ENCODE results near the gene TST.
A peak's percentile ranks its signal among the peaks of the same experiment; 100 is the strongest.

Gene TST

DNA sequence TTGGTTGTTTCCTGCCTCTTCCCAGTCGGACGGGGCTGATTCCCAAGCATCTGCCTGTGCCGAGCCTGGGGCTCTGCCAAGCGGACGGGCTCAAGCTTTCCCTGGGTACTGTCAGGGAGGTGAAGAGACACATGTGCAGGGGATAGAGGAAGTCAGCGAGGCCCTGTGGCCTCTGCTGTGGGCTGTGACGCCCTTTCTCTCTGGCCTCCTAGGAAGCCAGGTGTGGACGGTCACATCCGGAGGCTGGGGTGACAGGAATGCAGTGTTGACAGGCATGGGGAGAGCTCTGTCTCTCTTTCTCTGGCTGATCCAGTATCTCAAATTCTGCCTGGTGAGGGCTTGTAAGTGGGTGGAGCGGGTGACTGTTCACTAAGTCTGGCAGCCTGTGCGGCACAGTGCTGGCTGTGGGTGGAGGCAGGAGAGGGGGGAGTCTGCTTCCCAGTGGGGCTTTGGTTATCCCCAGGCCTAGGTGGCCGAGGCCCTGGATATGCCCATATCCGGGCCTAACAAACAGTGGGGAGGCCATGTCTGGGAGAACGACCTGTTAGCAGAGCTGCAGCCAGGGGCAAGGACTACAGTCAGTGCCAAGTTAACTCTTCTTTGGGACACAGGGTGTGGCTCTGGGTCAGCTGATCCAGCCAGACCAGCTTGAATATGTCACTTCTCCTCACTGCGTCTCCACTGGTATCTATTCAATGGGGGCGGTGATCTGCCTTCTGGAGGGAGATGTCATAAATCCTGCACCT is 34.2 kb upstream of the TST start:
- no peak for DNase-seq (ENCODE audit: low read depth in 3 of 3)

DNA sequence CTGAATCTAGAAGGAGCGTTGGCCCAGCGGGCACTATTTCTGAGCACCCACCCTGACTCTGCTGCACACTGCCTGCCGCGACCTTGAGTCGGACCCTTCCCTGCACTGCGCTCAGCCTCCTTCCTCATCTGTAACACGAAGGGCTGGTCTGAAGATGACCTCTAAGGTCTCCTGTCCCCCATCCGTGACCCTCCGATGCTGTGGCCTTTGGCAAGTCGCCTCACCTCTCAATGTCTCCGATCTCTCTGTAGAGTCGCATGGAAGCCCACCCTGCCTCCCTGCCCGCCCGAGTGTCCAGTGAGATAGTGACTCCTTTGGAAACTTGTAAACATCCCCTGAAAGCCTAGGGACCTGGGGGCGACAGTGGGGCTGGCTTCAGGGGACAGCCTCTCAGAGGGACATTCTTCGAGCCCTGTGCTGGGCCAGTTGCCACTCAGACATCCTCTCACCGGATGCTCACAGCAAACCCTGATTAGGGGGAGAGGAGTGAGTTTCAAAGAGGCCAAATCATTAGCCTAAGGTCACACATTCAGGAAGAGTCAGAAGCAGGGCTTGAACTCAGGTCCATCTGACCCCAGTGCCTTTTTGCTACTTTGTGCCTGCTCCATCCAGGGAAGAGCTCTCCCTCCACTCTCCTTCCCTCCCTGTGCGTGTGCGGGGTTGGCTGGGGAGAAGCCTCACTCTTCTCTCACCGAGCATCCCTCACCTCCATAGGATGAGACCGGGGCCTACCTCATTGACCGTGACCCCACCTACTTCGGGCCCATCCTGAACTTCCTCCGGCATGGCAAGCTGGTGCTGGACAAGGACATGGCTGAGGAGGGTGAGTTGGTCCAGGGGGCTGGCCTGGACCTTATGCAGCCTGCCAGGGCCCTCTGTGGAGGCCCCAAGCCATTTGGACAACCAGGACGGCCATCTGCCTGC is 33.4 kb upstream of the TST start:
- DNase-seq (ENCODE audit: low read depth in 3 of 3), result no peak

DNA sequence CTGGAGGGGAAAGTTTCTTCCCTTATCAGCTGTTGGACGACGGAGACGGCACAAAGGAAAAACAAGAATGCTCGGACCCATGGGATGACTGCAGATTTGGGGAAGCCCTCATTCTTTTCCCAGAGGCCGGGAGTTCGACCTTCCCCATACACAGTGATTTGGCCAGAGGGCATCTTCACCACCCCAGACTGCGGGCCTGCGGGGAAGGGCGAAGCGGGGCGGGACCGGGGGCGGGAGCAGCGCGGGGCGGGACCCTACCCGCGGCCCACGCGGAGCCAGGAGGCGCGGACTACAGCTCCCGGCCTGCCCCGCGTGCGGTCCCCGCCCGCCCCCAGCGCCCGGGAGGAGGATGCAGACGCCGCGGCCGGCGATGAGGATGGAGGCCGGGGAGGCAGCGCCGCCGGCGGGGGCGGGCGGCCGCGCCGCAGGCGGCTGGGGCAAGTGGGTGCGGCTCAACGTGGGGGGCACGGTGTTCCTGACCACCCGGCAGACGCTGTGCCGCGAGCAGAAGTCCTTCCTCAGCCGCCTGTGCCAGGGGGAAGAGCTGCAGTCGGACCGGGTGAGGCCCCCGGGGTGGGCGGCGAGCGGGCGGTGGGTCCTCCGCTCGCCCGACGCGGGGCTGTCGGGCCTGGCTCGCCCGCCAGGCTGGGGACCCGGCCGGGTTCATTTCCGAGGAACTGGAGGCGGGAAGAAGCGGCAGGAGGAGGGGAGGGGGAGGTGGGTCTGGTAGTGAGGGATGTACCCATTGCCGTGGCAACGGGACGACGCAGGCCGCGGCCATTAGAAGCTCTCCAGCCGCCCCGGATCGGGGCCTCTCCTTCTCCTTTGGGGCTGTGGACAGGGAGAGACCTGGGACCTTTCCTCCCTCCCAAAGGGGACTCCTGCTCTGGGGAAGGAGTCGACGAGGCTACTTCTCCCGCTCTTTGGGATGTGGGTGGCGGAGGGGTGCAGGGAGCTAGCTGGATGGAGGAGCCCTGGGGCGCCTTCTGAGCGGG is 32.4 kb upstream of the TST start, which contains the start of gene KCTD17:
KCTD17 (plus strand) TSS at position 352 of the 995 bp plus-strand sequence; CDS start at position 371, 19 bp downstream.
- peak; percentile 62 to 77 (median 62) for DNase-seq (ENCODE audit: low read depth in 3 of 3)

DNA sequence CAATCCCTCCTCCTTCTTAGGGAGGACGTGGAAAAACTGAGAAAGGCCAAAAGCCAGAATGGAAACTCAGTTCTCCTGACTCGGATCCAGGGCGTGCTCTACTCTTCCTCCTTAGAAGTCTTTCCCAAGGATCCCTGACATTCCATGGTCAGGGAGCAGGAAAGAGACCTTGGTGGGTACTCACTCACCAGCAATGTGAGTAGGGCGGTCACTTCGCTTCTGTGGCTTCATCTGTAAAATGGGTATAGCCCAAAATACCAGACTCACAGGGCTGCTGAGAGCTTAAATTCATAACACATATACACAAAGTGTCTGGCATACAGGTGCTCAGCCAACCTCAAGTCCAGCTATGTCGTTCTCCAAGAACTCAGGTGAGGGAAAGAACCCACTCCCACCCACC is 31.7 kb upstream of the TST start:
- DNase-seq (ENCODE audit: low read depth in 3 of 3), result no peak

DNA sequence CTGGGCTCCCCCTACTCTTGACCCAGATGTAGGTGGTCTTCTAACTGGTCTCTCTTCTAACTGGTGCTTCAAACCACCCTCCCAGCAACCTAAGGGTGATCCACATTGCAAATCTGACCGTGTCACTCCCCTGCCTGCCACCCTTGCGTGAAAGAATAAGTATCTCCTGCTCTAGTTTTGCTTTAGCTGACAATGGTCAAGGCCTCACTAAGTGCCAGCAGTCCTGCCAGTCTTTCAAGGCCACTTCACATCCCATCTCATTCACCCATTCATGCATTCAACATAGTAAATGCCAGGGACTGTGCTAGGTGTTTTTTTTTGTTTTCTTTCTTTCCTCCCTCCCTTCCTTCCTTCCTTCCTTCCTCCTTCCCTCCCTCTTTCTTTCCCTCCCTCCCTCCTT is 30.0 kb upstream of the TST start:
- DNase-seq (ENCODE audit: low read depth in 3 of 3), result no peak

DNA sequence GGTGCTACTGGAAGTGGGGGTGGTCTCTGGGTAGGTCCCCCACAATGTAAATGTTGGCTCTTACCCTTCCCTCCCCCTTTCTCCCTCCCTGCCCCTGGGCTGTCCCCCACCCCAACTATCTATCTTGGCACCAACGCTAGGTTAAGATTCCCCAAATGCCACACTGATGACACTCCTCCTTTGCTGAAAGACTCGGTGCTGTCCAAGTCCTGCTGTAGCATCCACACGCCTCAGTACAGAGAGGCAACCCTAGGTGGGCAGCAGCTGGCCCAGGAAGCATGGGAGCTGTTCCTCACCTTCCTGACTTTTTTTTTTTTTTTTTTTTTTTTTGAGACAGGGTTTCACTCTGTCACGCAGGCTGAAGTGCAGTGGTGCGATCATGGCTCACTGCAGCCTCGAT is 28.9 kb upstream of the TST start:
- no peak for DNase-seq (ENCODE audit: low read depth in 3 of 3)

DNA sequence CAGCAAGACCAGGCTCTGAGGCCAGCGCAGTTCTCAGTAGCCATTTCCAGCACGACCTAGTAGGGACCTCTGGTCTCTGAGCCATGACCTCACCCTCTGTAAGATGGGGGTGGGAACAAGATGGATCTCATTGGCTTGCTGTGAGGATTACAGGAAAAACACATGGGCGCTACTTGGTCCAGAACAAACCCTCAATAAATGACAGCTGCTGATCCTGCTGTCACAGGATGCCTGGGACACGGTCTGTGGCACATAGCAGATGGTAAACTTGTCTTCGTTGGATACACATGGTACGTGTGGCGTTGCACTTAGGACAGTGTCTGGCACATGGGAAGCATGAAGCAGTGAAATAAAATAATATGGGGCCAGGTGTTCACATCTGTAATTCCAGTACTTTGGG is 27.8 kb upstream of the TST start:
- DNase-seq (ENCODE audit: low read depth in 3 of 3), result no peak

DNA sequence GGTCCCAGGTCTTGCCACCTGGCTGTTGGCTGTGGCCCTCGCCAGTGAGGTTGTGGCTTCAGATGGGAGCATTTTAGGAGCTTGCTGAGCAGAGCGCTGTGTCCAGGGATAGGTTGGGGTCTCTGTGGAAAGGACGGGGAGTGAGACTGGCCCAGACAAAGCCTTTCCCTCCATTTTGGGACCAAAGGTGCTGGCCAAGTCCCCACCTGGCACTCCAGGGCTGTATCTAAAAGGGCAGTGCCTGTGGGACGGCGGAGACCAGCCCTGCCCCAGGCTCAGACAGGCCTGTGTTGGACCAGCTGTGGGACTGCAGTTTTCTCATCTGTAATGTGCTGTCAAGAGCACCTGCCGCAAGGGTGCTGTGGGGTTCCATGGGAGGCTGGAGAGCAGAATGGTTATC is 27.3 kb upstream of the TST start:
- DNase-seq (ENCODE audit: low read depth in 3 of 3), result no peak

DNA sequence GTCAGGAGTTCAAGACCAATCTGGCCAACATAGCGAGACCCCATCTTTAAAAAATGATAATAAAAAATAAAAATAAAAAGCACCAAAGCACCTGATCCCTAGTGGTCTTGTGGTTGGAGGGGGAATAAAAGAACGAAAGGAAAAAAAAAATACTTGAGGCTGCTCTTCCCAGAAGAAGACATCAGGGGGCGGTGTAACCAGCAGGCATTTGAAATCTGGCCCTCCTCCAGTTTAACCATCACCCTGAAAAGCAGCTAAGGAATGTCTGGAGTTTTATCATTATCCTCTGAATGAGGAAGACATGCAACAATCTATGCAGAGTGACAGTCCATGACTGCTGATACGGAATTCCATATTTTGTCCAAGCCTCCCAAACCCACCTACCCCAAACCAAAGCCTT is 26.7 kb upstream of the TST start:
- no peak for DNase-seq (ENCODE audit: low read depth in 3 of 3)

DNA sequence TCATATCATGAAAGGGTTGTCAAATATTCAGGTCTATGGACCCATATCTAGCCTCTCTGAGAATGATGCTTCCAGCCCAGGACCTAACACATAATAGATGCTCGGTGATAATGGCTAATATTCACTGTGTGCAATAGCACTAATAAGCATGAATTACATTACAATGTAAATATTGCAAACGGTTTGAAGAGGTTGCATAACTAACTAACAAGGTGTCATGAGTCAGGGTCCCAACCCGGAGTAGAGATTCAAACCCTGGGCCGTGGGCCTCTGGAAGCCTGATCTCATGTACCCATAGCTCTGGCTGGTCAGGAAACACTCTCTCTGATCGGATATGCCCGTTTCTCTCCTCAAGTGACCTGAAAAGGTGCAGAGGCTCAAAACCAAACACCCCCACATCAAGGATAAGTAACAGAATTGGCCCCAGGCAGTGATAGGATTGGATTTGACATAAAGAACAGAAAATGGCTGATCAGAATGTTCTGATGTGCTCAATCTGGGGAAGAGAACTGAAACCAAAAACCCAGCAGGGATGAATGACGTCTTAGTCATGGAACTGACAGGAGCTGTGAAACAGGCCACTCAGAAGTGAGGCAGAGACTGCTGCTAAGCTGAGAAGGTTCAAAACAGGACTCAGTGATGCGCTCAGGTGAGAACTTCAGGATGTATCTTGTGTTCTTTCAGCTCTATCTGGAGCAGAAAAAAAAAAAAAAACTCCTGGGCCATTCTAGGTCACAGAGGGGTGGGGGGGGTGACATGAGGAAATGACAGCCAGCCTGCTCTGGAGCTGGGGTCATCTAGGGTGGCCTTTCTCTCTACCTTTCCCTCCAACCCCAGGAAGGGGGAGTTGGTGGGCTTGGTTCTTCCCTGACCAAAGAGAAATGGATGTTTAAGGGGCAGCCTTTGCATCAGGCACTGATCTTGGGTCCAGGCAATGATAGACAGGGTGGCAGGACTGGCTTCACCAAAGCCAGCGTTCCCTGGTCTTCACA is 25.7 kb upstream of the TST start:
- peak in 1 of 3 donors; percentile 24 for DNase-seq (ENCODE audit: low read depth in 3 of 3)

DNA sequence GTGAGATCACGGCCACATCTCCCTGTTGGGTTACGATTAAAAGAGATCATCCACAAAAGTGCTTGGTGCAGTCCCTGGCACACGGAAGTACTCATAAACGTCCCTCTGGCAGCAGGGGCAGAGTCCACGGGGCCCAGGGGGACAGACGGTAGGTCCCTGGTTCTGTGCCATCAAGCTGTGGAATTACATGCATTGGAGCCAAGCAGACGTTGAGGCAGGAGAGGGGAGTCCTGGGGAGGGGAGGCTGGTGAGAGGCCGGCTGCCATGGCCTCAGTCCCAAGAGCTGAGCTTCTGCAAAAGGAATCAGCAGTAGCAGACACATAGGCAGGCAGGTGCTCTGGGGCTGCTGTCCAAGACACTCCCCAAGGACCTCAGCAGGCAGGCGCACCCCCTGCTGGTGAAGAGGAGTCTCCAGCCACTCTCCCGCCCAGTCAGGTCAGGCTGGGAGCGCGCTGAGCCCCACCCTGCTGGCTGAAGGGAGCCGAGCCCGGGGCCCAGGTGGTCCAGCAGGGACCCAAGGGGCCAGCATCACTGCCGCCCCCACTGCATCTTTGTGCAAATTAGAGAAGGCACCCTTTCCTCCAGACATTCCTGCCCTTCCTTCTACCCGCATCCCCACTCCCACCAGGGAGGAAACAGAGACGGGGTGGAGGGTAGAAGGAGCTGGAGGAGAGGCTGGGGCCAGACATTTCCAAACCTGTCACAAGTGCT is 24.7 kb upstream of the TST start:
- DNase-seq (ENCODE audit: low read depth in 3 of 3), result peak in 2 of 3 donors; percentile 34 to 41

DNA sequence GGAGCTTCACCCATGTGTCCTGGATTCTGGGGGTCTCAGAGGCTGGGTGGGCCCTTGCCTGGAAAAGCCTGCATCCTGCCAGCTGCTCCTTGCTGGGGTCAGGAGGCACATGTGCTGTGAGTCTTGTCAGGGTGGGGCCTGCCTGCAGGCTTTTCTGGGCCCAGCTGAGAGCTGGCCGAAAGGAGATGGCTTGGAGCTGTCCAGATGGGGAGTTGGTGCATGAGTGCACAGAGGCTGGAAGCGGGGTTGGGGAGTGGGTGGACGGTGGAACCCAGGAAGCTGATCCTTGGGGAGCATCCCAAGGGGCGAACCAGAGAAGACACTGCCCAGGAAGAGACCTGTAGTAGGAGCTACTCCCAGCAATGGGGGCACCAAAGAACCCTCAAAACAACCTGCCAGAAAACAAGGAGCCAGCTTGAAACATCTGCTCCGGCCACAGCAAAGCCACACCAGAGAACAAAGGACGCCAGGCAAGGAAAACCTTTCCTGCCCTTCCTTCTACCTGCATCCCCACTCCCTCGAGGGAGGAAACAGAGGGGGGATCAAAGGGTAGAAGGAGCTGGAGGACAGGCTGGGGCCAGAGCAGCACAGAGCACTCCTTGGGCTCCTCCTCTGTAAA is 24.1 kb upstream of the TST start:
- no peak for DNase-seq (ENCODE audit: low read depth in 3 of 3)

DNA sequence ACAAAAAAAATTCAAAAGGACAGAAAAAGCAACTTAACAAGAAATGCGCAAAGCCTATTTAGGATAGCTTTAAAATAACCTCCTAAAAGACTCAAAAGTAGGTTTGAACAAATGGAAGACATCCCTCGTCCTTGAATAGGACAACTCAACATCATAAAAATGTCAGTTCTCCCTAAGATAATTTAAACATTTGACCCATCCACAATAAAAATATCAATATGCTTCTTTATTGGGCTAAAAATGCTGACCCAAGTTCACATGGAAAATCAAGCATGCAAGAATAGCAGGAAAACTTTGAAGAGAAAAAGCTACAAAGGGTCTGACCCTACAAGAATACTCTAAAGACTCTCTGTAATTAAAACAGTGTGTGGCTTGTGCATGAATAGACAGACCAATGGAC is 20.2 kb upstream of the TST start:
- no peak for DNase-seq (ENCODE audit: low read depth in 3 of 3)

DNA sequence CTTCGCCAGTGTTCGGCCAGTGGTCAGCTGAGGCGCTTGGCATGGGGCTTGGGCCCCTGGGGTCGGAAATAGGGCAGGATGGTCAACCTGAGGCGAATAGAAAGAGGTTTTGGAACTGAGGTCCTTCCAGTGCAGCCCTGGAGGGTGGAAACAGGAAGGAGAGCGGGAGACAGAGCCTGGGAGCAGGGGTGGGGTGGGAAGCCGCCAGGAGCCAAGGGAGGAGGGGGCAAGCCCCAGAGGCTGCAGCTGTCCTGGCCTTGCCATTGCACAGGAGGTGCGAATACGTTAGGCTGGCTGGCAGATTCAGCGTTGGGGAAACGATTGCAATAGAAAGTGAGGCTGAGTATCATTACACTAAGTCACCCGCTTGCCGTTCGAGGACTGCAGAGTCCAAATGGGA is 18.4 kb upstream of the TST start:
- DNase-seq (ENCODE audit: low read depth in 3 of 3), result no peak

DNA sequence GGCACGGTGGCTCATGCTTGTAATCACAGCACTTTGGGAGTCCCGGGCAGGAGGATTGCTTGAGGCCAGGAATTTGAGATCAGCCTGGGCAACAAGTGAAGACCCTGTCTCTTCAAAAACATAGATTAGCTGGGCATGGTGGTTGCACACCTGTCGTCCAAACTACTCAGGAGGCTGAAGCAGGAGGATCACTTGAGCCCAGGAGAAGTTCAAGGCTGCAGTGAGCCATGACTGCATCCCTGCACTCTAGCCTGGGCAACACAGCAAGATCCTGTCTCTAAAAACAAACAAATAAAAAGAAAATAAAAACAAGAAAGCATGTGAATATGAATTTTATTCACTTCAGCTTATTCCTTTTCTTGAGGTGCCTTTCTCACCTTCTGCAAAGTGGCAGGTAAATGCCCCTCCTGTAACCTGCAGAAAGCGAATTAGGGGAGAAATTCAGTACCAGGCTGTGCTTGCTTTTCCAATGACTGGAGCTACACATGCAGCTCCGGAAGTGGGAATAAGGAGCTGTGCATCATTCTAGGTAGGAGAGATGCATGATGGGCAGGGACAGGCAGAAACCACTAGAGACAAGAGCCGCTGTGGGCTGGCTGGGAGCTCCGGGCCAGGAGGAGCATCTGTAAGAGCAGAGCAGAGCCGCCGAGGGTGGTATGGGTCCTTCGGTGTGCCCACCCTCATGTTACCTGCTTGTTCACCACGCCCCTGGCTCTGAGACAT is 17.6 kb upstream of the TST start:
- no peak for DNase-seq (ENCODE audit: low read depth in 3 of 3)

DNA sequence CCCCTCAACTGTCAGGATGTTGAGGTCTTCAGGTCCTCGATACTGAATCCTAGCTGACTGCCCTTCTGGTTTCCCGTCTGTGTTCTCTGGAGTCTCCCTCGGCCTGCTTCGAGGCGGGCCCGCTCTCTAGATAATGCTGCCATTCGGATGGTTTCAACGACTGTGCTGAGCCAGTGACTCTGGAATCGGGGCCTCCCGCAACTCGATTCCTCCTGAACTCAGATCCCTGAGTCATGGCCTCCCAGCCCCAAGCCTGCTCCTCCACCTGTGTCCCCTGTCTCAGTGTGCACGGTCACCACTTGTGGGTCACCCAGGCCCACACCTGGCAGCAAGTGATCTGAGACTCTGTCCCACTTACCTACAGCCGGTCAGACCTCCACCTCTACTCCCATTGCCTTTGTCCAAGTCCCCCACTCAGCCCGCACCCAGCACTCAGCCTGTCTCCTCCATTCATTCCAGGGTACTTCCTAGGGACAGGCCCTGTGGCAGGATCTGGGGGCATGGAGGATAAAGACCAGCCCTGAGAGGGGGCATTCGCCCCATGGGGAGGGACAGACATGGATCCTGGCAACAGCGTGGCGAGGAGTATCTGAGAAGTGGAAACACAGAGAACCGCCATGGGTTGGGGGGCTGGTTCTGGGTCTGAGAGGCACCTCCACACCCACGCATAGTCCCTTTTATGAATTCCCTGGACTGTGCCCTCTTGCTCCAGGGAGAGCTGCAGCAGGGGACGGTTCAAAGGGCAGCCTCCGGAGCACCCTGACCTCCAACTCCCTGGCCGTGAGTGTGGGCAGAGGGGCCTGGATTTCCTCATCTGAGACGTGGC is 14.6 kb upstream of the TST start:
- no peak for DNase-seq (ENCODE audit: low read depth in 3 of 3)

DNA sequence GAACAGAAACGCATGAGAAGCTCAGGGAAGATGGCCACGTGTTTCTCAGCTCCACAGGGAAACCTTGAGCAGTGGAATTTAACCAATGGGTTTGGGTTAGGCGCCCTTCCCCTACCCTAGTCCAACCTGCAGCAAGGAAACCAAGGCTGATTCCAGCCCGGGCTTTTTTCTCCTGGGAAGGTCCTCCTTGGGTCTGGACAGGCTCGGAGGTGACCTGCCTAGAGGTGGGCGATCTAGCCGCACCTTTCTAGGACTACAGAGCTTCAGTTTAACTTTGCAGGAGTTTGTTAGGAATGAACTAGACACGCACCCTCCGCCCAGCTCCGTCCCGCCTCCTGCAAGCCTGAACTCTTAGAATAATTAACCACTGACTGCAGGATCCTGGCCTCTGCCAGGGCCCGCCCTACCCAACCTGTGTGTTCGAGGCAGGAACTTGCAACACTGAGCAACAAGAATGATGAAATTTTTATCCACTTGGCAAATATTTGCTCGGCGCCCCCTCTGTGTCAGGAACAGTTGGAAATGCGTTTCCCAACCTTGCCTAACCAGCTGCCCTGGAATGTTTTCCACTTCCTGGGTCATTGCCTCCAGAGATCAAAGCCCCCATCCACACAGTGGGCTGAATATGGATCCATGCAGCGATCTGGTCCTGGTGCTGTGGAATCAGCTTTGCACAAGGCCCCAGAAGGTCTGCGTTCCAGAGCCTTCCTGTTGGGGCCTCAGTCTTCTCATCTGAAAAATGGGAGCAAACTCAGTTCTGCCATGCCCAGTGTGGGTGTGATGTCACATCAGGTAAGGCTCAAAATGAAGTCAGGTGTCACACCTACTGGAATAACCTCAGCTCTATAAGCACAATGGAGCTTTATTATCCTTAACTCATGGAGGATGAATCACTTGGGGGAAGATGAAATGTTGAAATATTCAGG is 13.6 kb upstream of the TST start:
- DNase-seq (ENCODE audit: low read depth in 3 of 3), result no peak

Measured in stimulated activated CD4-positive, alpha-beta T cell treated with anti-CD3 and anti-CD28 coated beads, TNF-alpha, amount 100 ng/mL, for 48 hours (primary cell).